ENCODE measurements around the gene LMO7. TPM values are rescaled to one million over a fixed set of nuclear protein-coding genes. Genes with fewer than 3 reads are reported as not detected.
A peak's percentile ranks its signal among the peaks of the same experiment; 100 is the strongest.

The LMO7 gene
- total and polyA plus RNA-seq, 8 donors: 123 to 669 (median 202) TPM

GRCh38 chr13:75635101-75635827 is 866 bp upstream of the LMO7 start:
- DNase-seq (peak in 1 of 4 donors; percentile 85), ATAC-seq (peak; percentile 6)
- peak overlapping the region; percentile 58 to 67 for H3K4me3 ChIP-seq
- peaks cover 8 to 22% of the 10 kb centered on the region in 2 donors for H3K4me1 ChIP-seq
- H3K36me3 ChIP-seq: no peaks in the 10 kb centered on the region
- no peak for TF ChIP-seq CTCF (IDR thresholded peaks at IDR 0.05)
- H3K9me3 ChIP-seq: no peaks in the 10 kb centered on the region
- intact Hi-C loops (cut with DNase I): no loop called here
- peaks cover 0 to 37% of the 10 kb centered on the region in 2 donors for H3K27me3 ChIP-seq
- H3K27ac ChIP-seq: peak overlapping the region; percentile 60 to 72

GRCh38 chr13:75636436-75637180 is 478 bp downstream of the LMO7 start:
- intact Hi-C loops (cut with DNase I): no loop called here
- Histone ChIP-seq H3K4me1 (peaks cover 8 to 22% of the 10 kb centered on the region in 2 donors), H3K27me3 (peaks cover 0 to 37% of the 10 kb centered on the region in 2 donors), H3K4me3 (peak overlapping the region; percentile 58 to 67), H3K27ac (peak overlapping the region; percentile 60 to 72), H3K36me3 (no peaks in the 10 kb centered on the region), H3K9me3 (no peaks in the 10 kb centered on the region)
- DNase-seq: peak; percentile 35 to 78 (median 44)
- no peak for TF ChIP-seq CTCF (IDR thresholded peaks at IDR 0.05)
- ATAC-seq: peak; percentile 59

- ATAC-seq (no peak), DNase-seq (no peak)
- peak overlapping the region; percentile 58 to 67 for H3K4me3 ChIP-seq
- no peaks in the 10 kb centered on the region for H3K9me3 ChIP-seq
- intact Hi-C loops (cut with DNase I): no loop called here
- H3K27ac ChIP-seq: peak overlapping the region in 1 of 2 donors; percentile 17
- H3K36me3 ChIP-seq: no peaks in the 10 kb centered on the region
- peaks cover 8 to 22% of the 10 kb centered on the region in 2 donors for H3K4me1 ChIP-seq
- TF ChIP-seq CTCF (IDR thresholded peaks at IDR 0.05): no peak
- peaks cover 0 to 37% of the 10 kb centered on the region in 2 donors for H3K27me3 ChIP-seq
Measured at GRCh38 chr13:75637181-75637750, 1.1 kb downstream of the LMO7 start.

GRCh38 chr13:75639454-75639853 is 3.3 kb downstream of the LMO7 start:
- TF ChIP-seq CTCF (IDR thresholded peaks at IDR 0.05): no peak
- Histone ChIP-seq H3K4me1 (peaks cover 8 to 22% of the 10 kb centered on the region in 2 donors), H3K27me3 (peaks cover 0 to 37% of the 10 kb centered on the region in 2 donors), H3K4me3 (no peak overlapping the region), H3K9me3 (no peaks in the 10 kb centered on the region), H3K36me3 (no peaks in the 10 kb centered on the region), H3K27ac (no peak overlapping the region)
- no peak for DNase-seq
- ATAC-seq: no peak
- intact Hi-C loops (cut with DNase I): no loop called here

GRCh38 chr13:75641026-75641425 is 4.9 kb downstream of the LMO7 start:
- peaks cover 8 to 12% of the 10 kb centered on the region in 2 donors for H3K4me1 ChIP-seq
- no peak for ATAC-seq
- intact Hi-C loops (cut with DNase I): no loop called here
- no peak for DNase-seq
- no peak for TF ChIP-seq CTCF (IDR thresholded peaks at IDR 0.05)
- no peak overlapping the region for H3K27ac ChIP-seq
- no peak overlapping the region for H3K4me3 ChIP-seq
- H3K9me3 ChIP-seq: no peaks in the 10 kb centered on the region
- no peaks in the 10 kb centered on the region for H3K36me3 ChIP-seq
- peaks cover 0 to 26% of the 10 kb centered on the region in 2 donors for H3K27me3 ChIP-seq
